Astrocyte of the spinal cord (primary cell): ENCODE data around the gene AUTS2.
A peak's percentile ranks its signal among the peaks of the same experiment; 100 is the strongest.

Source experiments
- DNase-seq: peaks from one replicate; pipeline ENCODE4 v3.0.0; 2011; ENCODE audit warnings: low read depth, low spot score
- H3K4me3 ChIP-seq: 2 replicates; pipeline ENCODE4 v1.5.1; 2011; ENCODE audit warnings: low read depth, mild to moderate bottlenecking, low read length, moderate library complexity
- CTCF ChIP-seq: IDR thresholded peaks from 2 replicates; pipeline ENCODE4 v1.5.1; 2012; ENCODE audit warnings: low read depth, mild to moderate bottlenecking, low read length, inconsistent platforms
- in situ Hi-C: cut with HindIII; loops from 2 replicates; pipeline ENCODE4 v1.10.0; 2017; ENCODE audit warnings: low sequenced_read_pairs

The AUTS2 gene

GRCh38 chr7:70480927-70481569 lies 882.8 kb downstream of the AUTS2 start:
- no peak overlapping the region for H3K4me3 ChIP-seq
- no peak for TF ChIP-seq CTCF
- in situ Hi-C loops: no loop called here
- peak; percentile 15 for DNase-seq

- DNase-seq: no peak
- TF ChIP-seq CTCF: no peak
- in situ Hi-C loops: no loop called here
- H3K4me3 ChIP-seq: no peak overlapping the region
These were observed 883.4 kb downstream of the AUTS2 start for GRCh38 chr7:70481570-70482123.

- in situ Hi-C loops: no loop called here
- no peak for TF ChIP-seq CTCF
- DNase-seq: no peak
- H3K4me3 ChIP-seq: no peak overlapping the region
These were observed 886.0 kb downstream of the AUTS2 start for GRCh38 chr7:70484255-70484654.

GRCh38 chr7:70486977-70487376 lies 888.7 kb downstream of the AUTS2 start:
- in situ Hi-C loops: no loop called here
- no peak overlapping the region for H3K4me3 ChIP-seq
- no peak for DNase-seq
- TF ChIP-seq CTCF: no peak

GRCh38 chr7:70487428-70487827 lies 889.2 kb downstream of the AUTS2 start:
- TF ChIP-seq CTCF: no peak
- in situ Hi-C loops: no loop called here
- no peak overlapping the region for H3K4me3 ChIP-seq
- no peak for DNase-seq

- TF ChIP-seq CTCF: no peak
- no peak overlapping the region for H3K4me3 ChIP-seq
- DNase-seq: no peak
- in situ Hi-C loops: no loop called here
These were observed 889.6 kb downstream of the AUTS2 start for GRCh38 chr7:70487886-70488285.
